Measurements from ENCODE around the gene ATXN1.
A peak's percentile ranks its signal among the peaks of the same experiment; 100 is the strongest.
"Not testable (repeated sequence)": the region's sequence is repeated elsewhere in the genome, so short reads cannot be mapped to it uniquely, and the experiment has no call there.

The ATXN1 gene

DNA sequence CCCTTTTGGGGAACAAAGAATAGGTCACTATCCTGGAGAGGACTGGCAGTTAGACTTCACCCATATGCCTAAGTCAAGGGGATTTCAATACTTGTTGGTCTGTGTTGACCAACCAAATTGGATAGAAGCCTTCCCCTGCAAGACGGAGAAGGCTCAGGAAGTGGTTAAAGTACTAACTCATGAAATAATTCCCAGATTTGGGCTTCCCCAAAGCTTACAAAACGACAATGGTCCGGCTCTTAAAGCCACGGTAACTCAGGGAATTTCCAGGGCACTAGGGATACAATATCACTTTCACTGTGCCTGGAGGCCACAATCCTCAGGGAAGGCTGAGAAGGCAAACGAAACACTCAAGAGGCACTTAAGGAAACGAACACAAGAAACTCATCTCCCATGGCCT, 299.8 kb downstream of the ATXN1 start:
- no peak for DNase-seq
- no peak for TF ChIP-seq POLR2A (IDR thresholded peaks at IDR 0.05; ENCODE audit: low read length)
- TF ChIP-seq GATA1 (IDR thresholded peaks at IDR 0.05; ENCODE audit: low read depth, low read length): no peak

DNA sequence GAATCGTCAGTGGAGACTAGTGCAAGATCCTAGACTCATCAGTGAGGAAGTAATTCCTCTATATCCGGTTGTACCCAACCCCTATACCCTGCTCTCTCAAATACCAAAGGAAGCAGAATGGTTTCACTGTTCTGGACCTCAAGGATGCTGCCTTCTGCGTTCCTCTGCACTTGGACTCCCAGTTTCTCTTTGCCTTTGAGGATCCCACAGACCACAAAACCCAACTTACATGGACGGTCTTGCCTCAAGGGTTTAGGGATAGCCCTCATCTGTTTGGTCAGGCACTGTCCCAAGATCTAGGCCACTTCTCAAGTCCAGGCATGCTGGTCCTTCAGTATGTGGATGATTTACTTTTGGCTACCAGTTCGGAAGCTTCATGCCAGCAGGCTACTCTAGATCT, 301.8 kb downstream of the ATXN1 start:
- not testable (repeated sequence) for DNase-seq

DNA sequence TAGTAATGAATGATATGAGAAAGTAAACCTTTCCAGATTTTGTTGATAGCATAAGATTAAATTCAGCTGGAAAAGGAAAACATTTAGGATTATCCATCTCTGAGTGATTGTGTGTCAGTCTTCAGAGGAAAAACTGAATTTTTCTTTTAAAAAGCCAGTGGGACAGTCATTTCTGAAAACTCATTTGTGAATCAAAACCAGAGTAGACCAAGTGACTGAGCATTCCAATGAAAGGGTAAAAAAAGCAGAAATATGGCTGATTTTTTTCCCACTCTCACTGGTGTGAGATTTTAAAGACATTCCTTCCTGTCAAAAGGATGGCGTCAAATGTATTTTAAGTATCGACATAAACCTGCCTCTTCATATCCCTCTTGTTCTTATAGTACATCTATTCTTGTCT, 308.9 kb downstream of the ATXN1 start:
- no peak for TF ChIP-seq GATA1 (IDR thresholded peaks at IDR 0.05; ENCODE audit: low read depth, low read length)
- no peak for TF ChIP-seq POLR2A (IDR thresholded peaks at IDR 0.05; ENCODE audit: low read length)
- DNase-seq: no peak

DNA sequence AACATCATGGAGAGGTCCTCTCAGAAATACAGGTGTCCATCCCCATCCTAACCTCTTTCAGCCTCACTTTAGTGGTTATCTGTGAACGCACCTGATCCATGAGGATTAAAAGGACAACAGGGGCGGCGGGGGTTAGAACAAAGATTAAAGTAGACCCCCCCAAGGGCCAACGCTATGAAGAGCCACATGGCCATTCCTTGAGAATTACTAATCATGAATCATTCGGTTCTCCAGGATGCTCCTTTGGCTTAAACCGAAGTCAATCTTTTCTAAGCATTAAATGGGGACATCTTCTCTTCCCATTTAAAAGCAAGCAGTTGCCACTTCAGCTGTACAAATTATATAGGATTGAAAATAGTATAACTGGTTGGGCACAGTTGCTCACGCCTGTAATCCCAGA, 310.4 kb downstream of the ATXN1 start:
- no peak for TF ChIP-seq GATA1 (IDR thresholded peaks at IDR 0.05; ENCODE audit: low read depth, low read length)
- no peak for TF ChIP-seq POLR2A (IDR thresholded peaks at IDR 0.05; ENCODE audit: low read length)
- no peak for DNase-seq

DNA sequence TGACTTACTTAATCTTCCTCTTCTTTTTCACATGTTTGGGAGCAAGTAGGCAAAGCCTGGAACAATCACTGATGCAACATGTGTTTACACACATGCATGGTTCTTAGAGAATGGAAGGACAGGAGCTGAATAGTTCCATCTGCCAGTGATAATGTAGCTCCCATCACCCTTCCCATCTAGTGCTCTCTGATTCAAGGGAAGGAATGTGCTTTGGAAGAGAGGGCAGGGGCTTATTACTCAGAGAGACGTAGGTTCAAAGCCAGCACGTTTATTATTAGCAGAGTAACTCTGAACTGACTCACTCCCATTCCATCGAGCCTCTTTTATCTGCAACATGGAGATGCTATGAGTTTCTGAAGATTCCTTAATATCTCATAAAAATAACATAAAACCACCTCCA, 311.0 kb downstream of the ATXN1 start:
- no peak for TF ChIP-seq GATA1 (IDR thresholded peaks at IDR 0.05; ENCODE audit: low read depth, low read length)
- no peak for TF ChIP-seq POLR2A (IDR thresholded peaks at IDR 0.05; ENCODE audit: low read length)
- no peak for DNase-seq

DNA sequence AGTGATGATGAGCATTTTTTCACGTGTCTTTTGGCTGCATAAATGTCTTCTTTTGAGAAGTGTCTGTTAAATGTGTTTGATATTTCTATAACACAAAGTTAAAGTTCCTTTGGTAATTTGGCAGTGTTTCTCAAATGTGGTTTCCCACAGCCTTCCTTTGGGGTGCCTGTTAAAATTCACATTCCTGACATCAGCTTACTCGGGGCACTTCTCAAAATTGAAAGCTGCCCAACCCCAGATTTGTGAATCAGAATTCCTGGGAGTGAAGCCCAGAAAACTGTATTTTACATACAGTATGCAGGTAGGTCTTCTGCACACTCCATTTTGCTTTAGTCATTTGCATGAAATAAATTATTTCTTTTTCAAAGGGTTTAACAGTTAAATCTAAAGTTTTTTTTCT, 315.0 kb downstream of the ATXN1 start:
- no peak for DNase-seq

DNA sequence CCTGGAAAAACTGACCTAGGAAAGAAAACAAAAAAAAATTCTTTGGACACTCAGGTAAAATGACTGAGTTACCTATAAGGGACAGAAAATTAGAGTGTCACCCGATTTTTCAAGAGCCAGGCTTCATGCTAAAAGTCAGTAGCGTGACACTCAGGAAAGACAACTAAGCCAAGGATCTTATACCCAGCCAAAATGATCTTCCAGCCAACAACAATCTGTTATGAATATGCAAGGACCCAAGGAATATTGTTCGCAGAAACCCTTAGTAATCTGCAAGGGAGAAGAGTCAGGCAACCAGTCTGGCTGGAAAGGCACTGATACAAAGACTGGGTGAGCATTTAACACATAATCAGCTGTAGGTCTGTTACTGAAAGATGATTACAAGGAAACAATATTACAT, 319.2 kb downstream of the ATXN1 start:
- no peak for TF ChIP-seq GATA1 (IDR thresholded peaks at IDR 0.05; ENCODE audit: low read depth, low read length)
- TF ChIP-seq POLR2A (IDR thresholded peaks at IDR 0.05; ENCODE audit: low read length): no peak
- no peak for DNase-seq

More for the DNA sequence above, 315.0 kb downstream of the ATXN1 start:
- TF ChIP-seq POLR2A (IDR thresholded peaks at IDR 0.05; ENCODE audit: low read length) (no peak), GATA1 (IDR thresholded peaks at IDR 0.05; ENCODE audit: low read depth, low read length) (no peak)

DNA sequence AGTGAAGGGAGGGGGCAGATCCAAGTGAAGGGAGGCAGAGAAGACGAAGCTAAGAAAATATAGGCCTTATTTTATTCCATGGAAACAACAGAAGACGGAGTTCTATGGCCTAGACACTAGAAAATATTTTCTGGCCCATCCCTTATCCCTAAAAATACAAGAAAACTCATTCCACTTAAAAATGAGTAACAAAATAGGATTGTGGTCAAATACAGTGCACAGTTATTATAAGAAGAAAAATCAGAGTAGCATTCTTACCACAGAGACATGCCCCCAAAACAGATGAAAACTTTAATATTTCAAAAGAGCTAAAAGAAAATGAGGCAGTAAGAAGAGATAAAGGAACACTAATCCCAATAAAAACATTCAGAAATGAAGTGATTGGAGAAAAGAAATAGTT, 320.0 kb downstream of the ATXN1 start:
- TF ChIP-seq GATA1 (IDR thresholded peaks at IDR 0.05; ENCODE audit: low read depth, low read length) (no peak), POLR2A (IDR thresholded peaks at IDR 0.05; ENCODE audit: low read length) (no peak)
- DNase-seq: no peak

DNA sequence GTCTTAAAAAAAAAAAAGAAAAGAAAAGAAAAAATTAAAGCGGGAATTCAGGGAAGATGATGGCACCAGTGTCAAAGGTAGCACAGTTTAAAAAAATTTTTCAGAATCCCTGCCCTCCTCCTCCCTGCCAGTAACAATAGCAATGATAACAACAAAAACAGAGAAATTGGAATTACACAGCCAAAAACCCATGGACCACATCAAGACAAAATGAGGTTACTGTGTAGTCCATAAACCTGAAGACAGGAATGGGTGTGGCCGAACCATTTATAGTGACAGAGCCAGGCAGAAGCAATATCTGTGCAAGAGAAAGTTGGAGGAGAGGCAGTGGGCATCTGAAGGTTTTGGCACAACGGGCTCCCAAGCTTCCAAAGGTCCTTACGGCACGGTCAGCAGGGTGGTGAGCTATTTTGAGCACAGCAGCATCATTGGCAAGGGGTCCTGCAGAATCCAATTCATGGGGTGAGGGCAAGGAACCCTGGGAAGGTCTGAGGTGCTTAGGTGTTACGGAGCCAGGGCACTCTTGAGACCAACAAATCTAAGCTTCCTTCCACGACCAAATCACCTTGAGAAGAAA, 320.5 kb downstream of the ATXN1 start:
- TF ChIP-seq POLR2A (IDR thresholded peaks at IDR 0.05; ENCODE audit: low read length) (no peak), GATA1 (IDR thresholded peaks at IDR 0.05; ENCODE audit: low read depth, low read length) (no peak)
- DNase-seq: peak in 1 of 2 experiments; percentile 3

DNA sequence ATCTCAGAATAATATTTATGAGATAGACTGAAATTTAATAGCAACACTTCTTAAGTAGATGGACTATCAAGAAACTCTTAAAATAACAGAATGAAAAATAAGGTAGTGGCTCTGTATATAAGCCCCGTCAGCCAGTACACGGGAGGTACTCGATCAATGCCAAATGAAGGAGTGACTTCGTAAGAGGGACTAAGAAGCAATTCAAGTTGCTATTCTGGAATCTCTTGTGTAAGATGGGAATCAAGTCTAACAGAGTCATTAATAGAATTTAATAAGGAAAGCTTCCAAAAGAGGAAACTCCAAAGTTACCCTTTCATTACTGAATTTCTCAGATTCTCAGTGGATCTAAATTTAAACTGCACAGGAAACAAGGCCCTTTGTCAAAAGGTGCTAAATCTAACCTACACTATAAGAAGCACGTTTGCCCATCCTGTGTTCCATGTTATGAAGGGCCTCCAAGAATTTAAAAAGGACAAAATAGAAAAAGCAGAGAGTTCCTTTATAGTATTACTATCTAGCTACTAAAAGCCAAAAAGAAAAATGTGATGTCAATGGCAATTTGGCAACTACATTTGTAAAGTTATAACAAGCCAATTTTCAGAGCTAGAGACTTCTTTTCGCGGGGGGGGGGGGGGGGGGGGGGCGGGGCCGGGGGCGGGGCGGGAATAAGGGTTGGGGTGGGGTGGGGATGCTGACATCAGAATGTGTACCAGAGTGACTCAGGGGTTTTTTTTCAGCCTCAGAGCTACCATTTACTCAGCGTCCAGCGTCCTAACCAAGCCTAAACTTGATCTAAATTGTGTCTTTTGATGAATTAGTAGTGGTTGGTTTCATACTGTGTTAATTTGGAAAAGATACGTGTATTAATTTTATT, 322.3 kb downstream of the ATXN1 start:
- TF ChIP-seq POLR2A (IDR thresholded peaks at IDR 0.05; ENCODE audit: low read length): no peak
- TF ChIP-seq GATA1 (IDR thresholded peaks at IDR 0.05; ENCODE audit: low read depth, low read length): no peak
- peak; percentile 32 to 74 for DNase-seq

DNA sequence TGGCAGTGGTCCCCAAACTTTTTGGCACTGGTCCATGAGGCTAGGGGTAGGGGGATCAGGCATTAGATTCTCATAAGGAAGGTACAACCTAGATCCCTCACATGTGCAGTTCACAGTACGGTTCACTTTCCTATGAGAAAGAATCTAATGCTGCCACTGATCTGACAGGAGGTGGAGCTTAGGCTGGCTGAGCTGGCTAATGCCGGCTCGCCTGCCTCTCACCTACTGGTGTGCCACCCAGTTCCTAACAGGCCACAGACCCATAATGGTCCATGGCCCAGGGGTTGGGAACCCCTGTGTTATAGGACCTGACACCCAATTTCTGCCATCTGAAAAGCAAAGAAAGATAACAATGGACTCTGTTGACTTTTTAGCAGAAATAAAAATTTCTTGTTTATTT, 323.3 kb downstream of the ATXN1 start:
- no peak for TF ChIP-seq POLR2A (IDR thresholded peaks at IDR 0.05; ENCODE audit: low read length)
- TF ChIP-seq GATA1 (IDR thresholded peaks at IDR 0.05; ENCODE audit: low read depth, low read length): no peak
- no peak for DNase-seq

DNA sequence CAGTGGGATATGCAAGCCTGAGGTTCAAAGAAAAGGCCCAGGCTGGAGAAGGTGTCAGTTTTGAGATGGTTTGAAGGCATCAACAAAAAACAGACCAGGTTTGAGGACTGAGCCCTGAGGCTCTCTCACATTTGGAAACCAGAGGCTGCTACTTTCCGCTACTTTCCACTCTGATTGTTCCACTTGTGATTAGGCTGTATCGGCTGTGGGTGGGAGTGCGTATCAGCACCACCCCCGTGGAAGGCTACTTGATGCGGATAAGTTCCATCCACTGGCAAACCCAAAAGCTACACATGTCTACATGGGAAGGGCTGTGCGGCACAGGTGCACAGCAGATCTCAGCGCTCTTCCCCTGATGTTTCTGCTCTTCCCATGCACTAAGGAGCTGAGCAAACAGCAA, 324.2 kb downstream of the ATXN1 start:
- DNase-seq: no peak

DNA sequence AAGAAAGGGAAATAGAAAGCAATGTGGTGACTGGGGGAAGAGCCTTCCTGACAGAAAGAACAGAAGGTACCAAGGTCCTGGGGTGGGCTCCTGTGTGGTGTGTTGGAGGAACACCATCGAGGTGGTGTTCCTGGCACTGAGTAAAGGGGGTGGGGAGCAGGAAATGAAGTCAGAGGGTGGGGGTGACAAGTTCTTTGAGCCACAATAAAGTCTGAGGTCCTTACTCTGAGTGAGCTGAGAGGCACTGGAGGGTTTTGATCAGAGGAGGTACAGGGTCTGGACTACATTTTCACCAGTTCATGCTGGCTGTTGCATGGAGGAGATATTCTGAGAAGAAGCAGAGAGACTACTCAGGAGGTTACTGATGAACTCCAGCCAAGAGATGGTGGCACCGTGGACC, 324.7 kb downstream of the ATXN1 start:
- no peak for DNase-seq
- no peak for TF ChIP-seq GATA1 (IDR thresholded peaks at IDR 0.05; ENCODE audit: low read depth, low read length)
- no peak for TF ChIP-seq POLR2A (IDR thresholded peaks at IDR 0.05; ENCODE audit: low read length)

More for the DNA sequence above, 324.2 kb downstream of the ATXN1 start:
- no peak for TF ChIP-seq GATA1 (IDR thresholded peaks at IDR 0.05; ENCODE audit: low read depth, low read length)
- TF ChIP-seq POLR2A (IDR thresholded peaks at IDR 0.05; ENCODE audit: low read length): no peak

DNA sequence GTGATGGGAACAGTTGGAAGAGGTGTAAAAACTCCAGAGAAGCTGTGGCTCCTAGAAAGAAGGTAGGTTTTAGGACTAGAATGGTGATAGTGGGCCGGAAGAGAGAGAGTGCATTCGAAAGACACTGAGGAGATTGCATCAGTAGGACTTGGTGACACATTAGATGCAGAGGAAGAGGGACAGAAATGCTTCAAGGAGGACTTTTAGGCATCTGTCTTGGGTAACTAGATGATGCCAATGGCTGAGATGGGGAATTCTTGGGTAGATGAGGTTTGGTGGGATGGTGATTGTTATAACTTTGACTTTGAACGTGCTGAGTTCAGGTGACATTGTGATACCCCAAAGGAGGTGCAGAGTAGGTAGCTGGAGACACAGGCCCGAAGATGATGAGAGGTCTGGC, 326.4 kb downstream of the ATXN1 start:
- peak in 1 of 2 experiments; percentile 10 for DNase-seq
- no peak for TF ChIP-seq GATA1 (IDR thresholded peaks at IDR 0.05; ENCODE audit: low read depth, low read length)
- no peak for TF ChIP-seq POLR2A (IDR thresholded peaks at IDR 0.05; ENCODE audit: low read length)

DNA sequence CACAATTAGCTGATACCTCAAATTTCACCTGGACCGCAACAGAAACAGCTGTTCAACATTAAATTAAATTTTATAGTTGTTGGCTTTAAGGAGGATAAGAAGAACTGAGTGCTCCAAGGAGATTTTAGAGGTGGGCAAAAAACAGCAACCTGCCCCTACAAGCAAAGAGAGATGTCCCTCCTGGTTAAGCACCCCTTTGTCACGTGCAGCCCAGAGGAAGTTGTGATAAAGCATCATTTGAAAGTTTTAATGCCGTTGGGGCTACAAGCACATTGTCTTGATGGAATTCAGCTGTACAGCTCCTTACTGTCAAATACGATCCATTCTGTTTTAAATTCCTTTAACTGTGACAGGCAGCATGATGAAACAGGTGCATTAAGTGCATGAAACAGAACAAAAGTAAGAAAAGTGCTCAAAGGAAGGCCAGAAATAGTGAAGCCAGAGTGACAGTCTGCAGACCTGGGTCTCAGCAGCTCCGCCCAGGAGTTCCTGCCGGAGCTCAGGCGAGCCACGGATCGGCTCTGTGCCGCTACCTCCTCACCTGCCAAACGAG, 327.8 kb downstream of the ATXN1 start:
- no peak for TF ChIP-seq POLR2A (IDR thresholded peaks at IDR 0.05; ENCODE audit: low read length)
- TF ChIP-seq GATA1 (IDR thresholded peaks at IDR 0.05; ENCODE audit: low read depth, low read length): no peak
- no peak for DNase-seq
